HepG2 (cell line): ENCODE measurements around the gene USB1. TPM values are rescaled to one million over a fixed set of nuclear protein-coding genes. Genes with fewer than 3 reads are reported as not detected.

Experiments used
- ETV5 ChIP-seq: IDR thresholded peaks from 2 replicates; pipeline ENCODE4 v1.6.1; 2018; ENCODE audit warnings: missing biosample characterization, missing genetic modification reagents, inconsistent platforms, borderline replicate concordance
- HDAC1 ChIP-seq: sonication (generic); formaldehyde crosslinking; IDR thresholded peaks from 2 replicates; pipeline ENCODE4 v1.5.1; 2020; ENCODE audit warnings: mild to moderate bottlenecking, missing genetic modification reagents
- HIVEP1 ChIP-seq: sonication (generic); formaldehyde crosslinking; IDR thresholded peaks from 2 replicates; pipeline ENCODE4 v1.4.0; 2020; ENCODE audit warnings: mild to moderate bottlenecking, missing genetic modification reagents
- HNRNPH1 ChIP-seq: fragments of 200-400 bp; formaldehyde crosslinking; optimal IDR thresholded peaks from 2 replicates; pipeline ENCODE3; 2017; ENCODE audit warnings: mild to moderate bottlenecking, low read depth, low read length
- HOXD1 ChIP-seq: sonication (generic); formaldehyde crosslinking; IDR thresholded peaks from 2 replicates; pipeline ENCODE4 v1.5.0; 2020; ENCODE audit warnings: missing genetic modification reagents
- KDM5B ChIP-seq: sonication (generic); formaldehyde crosslinking; IDR thresholded peaks from 2 replicates; pipeline ENCODE4 v1.4.0; 2020; ENCODE audit warnings: missing genetic modification reagents, mild to moderate bottlenecking, borderline replicate concordance
- KLF13 ChIP-seq: sonication (generic); formaldehyde crosslinking; IDR thresholded peaks from 2 replicates; pipeline ENCODE4 v1.4.0; 2020; ENCODE audit warnings: mild to moderate bottlenecking, missing genetic modification reagents
- MEIS2 ChIP-seq: sonication (generic); formaldehyde crosslinking; IDR thresholded peaks from 2 replicates; pipeline ENCODE4 v1.9.0; 2021; ENCODE audit warnings: mild to moderate bottlenecking, missing genetic modification reagents
- PTBP1 ChIP-seq: fragments of 200-400 bp; formaldehyde crosslinking; IDR thresholded peaks from 2 replicates; pipeline ENCODE4 v1.6.1; 2018; ENCODE audit warnings: low read length, low read depth; ENCODE audit not compliant: poor library complexity, severe bottlenecking
- SAFB2 ChIP-seq: sonication (generic); formaldehyde crosslinking; IDR thresholded peaks from 2 replicates; pipeline ENCODE4 v1.5.1; 2020; ENCODE audit warnings: missing genetic modification reagents, low read depth, mild to moderate bottlenecking, borderline replicate concordance
- TBX2 ChIP-seq: sonication (generic); formaldehyde crosslinking; IDR thresholded peaks from 2 replicates; pipeline ENCODE4 v1.5.0; 2020; ENCODE audit warnings: missing genetic modification reagents, mild to moderate bottlenecking, borderline replicate concordance
- ZFP36L1 ChIP-seq: sonication (generic); formaldehyde crosslinking; IDR thresholded peaks from 2 replicates; pipeline ENCODE4 v1.8.0; 2022; ENCODE audit warnings: mild to moderate bottlenecking, missing genetic modification reagents, moderate library complexity
- ZFP37 ChIP-seq: sonication (generic); formaldehyde crosslinking; IDR thresholded peaks from 2 replicates; pipeline ENCODE4 v1.4.0; 2020; ENCODE audit warnings: missing genetic modification reagents, borderline replicate concordance
- ZNF253 ChIP-seq: sonication (generic); formaldehyde crosslinking; IDR thresholded peaks from 2 replicates; pipeline ENCODE4 v1.8.0; 2022; ENCODE audit warnings: mild to moderate bottlenecking, missing genetic modification reagents, borderline replicate concordance
- ZNF274 ChIP-seq: sonication (generic); formaldehyde crosslinking; IDR thresholded peaks from 2 replicates; pipeline ENCODE4 v1.5.1; 2020; ENCODE audit warnings: mild to moderate bottlenecking, missing genetic modification reagents
- ZNF788 ChIP-seq: sonication (generic); formaldehyde crosslinking; IDR thresholded peaks from 2 replicates; pipeline ENCODE4 v1.5.0; 2020; ENCODE audit warnings: mild to moderate bottlenecking, missing genetic modification reagents, borderline replicate concordance
- ZNF891 ChIP-seq: sonication (generic); formaldehyde crosslinking; IDR thresholded peaks from 2 replicates; pipeline ENCODE4 v1.5.0; 2020; ENCODE audit warnings: mild to moderate bottlenecking, missing genetic modification reagents
- polyA plus RNA-seq, 8 experiments: library from polyadenylated mRNA; depleted of rRNA in 3 of 8; stranded (reverse) in 7 of 8; unstranded in 1 of 8; fragments of >200 nt; fragmentation: Illumina TruSeq in 4 of 8; extraction: Trizol in 4 of 8; gene quantifications; 2 replicates each; pipeline versions ENCODE4 v1.2.1 to v1.2.3, GENCODE V29; 2011 to 2016; ENCODE audit warnings: low read depth in 4 of 8, missing spikeins in 1 of 8, mixed read lengths in 1 of 8; ENCODE audit not compliant: insufficient read depth in 1 of 8
- total RNA-seq, 5 experiments: library from RNA; depleted of rRNA; stranded (reverse); fragments of >200 nt; fragmentation: Illumina TruSeq; extraction: Trizol; gene quantifications; 2 replicates each; pipeline ENCODE4 v1.2.3, GENCODE V29; 2016; ENCODE audit warnings: low read depth in 1 of 5
- TF ChIP-seq, protein P1 (sequence below): sonication (generic); formaldehyde crosslinking; IDR thresholded peaks from 2 replicates; pipeline ENCODE4 v1.8.1; 2023; ENCODE audit warnings: mild to moderate bottlenecking, moderate library complexity, missing genetic modification reagents
- TF ChIP-seq, protein P2 (sequence below): sonication (generic); formaldehyde crosslinking; IDR thresholded peaks from 2 replicates; pipeline ENCODE4 v1.5.0; 2020; ENCODE audit warnings: missing genetic modification reagents
- TF ChIP-seq, protein P3 (sequence below): IDR thresholded peaks from 2 replicates; pipeline ENCODE4 v1.6.1; 2012; ENCODE audit warnings: inconsistent platforms
- TF ChIP-seq, protein P4 (sequence below): sonication (generic); formaldehyde crosslinking; conservative IDR thresholded peaks from 2 replicates; pipeline ENCODE4 v1.8.0; 2022; ENCODE audit warnings: mild to moderate bottlenecking, moderate library complexity, missing genetic modification reagents
- TF ChIP-seq, protein P5 (sequence below): sonication (generic); formaldehyde crosslinking; IDR thresholded peaks from 2 replicates; pipeline ENCODE4 v1.4.0; 2020; ENCODE audit warnings: missing genetic modification reagents

The USB1 gene
- total and polyA plus RNA-seq, 2 of the 13 experiments (the other 11 are each of a cell fraction or from before 2014, with no cell fraction given), result 16.7 to 65.4 TPM

DNA sequence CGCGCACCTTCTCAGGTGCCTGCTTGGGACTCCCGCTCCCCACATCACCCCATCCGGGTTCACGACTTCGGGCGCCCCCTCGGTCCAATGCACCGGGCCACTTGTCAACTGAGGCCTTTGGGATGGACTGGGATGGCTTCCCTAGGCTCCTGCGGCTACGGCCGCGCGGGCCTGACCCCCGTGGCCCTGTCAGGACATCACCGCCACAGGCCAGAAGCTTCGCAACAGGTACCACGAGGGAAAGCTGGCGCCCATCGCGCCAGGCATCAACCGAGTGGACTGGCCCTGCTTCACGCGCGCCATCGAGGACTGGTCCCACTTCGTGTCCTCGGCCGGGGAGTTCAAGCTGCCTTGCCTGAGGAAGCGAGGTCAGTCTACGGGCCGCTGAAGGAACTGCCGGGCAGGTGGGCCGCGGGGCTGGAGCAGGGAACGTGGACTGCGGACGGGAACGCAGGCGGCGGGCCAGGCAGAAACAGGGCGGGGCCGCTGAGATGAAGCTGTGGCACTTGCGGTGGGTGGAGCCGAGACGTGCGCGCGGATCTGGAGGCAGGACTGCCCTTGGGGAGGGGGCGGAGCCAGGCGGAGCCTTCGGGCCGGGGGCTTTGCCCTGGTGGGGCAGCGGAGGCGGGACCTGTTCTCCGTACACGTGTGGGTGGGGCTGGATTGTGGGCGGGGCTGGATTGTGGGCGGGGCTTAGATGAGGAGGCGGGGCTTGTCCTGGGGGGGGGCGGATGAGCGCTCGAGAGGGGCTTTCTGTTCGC, 16.6 kb upstream of the USB1 start (continued):
- TF ChIP-seq, protein P1, sequence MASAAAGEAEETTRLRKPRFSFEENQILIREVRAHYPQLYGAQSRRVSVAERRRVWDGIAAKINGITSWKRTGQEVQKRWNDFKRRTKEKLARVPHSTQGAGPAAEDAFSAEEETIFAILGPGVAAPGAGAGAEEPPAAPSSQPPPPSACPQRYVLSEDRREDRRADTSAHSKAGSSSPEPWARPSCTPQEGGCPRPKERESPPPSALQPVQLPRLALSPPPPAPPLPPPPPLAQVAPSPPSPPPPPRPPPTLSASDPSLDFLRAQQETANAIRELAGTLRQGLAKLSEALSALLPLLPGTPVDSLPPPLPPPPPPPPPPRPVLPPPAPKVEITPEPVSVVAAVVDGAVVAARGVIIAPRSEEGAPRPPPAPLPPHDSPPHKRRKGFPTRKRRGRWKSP, result 0 out of 2 replicates have a peak, but pooled peaks have one; percentile 15
- peak; percentile 26; the same call in 1 of the 2 replicates for TF ChIP-seq ZNF891 (CRISPR knock-in tag)
- TF ChIP-seq KDM5B (CRISPR knock-in tag), result peak; percentile 41; the same call in 1 of the 2 replicates
- TF ChIP-seq SAFB2 (CRISPR knock-in tag), result 0 out of 2 replicates have a peak, but pooled peaks have one; percentile 58
- TF ChIP-seq, protein P2, sequence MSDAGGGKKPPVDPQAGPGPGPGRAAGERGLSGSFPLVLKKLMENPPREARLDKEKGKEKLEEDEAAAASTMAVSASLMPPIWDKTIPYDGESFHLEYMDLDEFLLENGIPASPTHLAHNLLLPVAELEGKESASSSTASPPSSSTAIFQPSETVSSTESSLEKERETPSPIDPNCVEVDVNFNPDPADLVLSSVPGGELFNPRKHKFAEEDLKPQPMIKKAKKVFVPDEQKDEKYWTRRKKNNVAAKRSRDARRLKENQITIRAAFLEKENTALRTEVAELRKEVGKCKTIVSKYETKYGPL (CRISPR knock-in tag), result no peak
- peak; percentile 52; the same call in 1 of the 2 replicates for TF ChIP-seq HOXD1 (CRISPR knock-in tag)
- TF ChIP-seq HNRNPH1, result no peak
- peak; percentile 16; the same call in 1 of the 2 replicates for TF ChIP-seq HDAC1
- TF ChIP-seq, protein P3, sequence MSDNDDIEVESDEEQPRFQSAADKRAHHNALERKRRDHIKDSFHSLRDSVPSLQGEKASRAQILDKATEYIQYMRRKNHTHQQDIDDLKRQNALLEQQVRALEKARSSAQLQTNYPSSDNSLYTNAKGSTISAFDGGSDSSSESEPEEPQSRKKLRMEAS, result peak; percentile 43; the same call in 1 of the 2 replicates
- TF ChIP-seq, protein P4, sequence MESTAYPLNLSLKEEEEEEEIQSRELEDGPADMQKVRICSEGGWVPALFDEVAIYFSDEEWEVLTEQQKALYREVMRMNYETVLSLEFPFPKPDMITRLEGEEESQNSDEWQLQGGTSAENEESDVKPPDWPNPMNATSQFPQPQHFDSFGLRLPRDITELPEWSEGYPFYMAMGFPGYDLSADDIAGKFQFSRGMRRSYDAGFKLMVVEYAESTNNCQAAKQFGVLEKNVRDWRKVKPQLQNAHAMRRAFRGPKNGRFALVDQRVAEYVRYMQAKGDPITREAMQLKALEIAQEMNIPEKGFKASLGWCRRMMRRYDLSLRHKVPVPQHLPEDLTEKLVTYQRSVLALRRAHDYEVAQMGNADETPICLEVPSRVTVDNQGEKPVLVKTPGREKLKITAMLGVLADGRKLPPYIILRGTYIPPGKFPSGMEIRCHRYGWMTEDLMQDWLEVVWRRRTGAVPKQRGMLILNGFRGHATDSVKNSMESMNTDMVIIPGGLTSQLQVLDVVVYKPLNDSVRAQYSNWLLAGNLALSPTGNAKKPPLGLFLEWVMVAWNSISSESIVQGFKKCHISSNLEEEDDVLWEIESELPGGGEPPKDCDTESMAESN (CRISPR knock-in tag), result 0 out of 2 replicates have a peak, but pooled peaks have one; percentile 59
- TF ChIP-seq PTBP1, result no peak
- TF ChIP-seq ZFP37 (CRISPR knock-in tag), result no peak
- peak; percentile 22; the same call in 1 of the 2 replicates for TF ChIP-seq HIVEP1 (CRISPR knock-in tag)
- TF ChIP-seq KLF13 (CRISPR knock-in tag), result 0 out of 2 replicates have a peak, but pooled peaks have one; percentile 24
- 0 out of 2 replicates have a peak, but pooled peaks have one; percentile 46 for TF ChIP-seq ZFP36L1 (CRISPR knock-in tag)
- peak; percentile 55; the same call in 1 of the 2 replicates for TF ChIP-seq ZNF253 (CRISPR knock-in tag)
- TF ChIP-seq, protein P5, sequence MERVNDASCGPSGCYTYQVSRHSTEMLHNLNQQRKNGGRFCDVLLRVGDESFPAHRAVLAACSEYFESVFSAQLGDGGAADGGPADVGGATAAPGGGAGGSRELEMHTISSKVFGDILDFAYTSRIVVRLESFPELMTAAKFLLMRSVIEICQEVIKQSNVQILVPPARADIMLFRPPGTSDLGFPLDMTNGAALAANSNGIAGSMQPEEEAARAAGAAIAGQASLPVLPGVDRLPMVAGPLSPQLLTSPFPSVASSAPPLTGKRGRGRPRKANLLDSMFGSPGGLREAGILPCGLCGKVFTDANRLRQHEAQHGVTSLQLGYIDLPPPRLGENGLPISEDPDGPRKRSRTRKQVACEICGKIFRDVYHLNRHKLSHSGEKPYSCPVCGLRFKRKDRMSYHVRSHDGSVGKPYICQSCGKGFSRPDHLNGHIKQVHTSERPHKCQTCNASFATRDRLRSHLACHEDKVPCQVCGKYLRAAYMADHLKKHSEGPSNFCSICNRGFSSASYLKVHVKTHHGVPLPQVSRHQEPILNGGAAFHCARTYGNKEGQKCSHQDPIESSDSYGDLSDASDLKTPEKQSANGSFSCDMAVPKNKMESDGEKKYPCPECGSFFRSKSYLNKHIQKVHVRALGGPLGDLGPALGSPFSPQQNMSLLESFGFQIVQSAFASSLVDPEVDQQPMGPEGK (CRISPR knock-in tag), result 0 out of 2 replicates have a peak, but pooled peaks have one; percentile 11
- peak; percentile 30; the same call in 1 of the 2 replicates for TF ChIP-seq ETV5 (CRISPR knock-in tag)
- TF ChIP-seq MEIS2 (CRISPR knock-in tag), result peak; percentile 3; the same call in 1 of the 2 replicates
- 0 out of 2 replicates have a peak, but pooled peaks have one; percentile 27 for TF ChIP-seq ZNF788 (CRISPR knock-in tag)
- peak; percentile 30; the same call in 1 of the 2 replicates for TF ChIP-seq TBX2 (CRISPR knock-in tag)
- TF ChIP-seq ZNF274 (CRISPR knock-in tag), result 0 out of 2 replicates have a peak, but pooled peaks have one; percentile 34
